ENCODE measurements around the gene DMXL1.
"Not testable (repeated sequence)": the region's sequence is repeated elsewhere in the genome, so short reads cannot be mapped to it uniquely, and the experiment has no call there.

The DMXL1 gene

DNA sequence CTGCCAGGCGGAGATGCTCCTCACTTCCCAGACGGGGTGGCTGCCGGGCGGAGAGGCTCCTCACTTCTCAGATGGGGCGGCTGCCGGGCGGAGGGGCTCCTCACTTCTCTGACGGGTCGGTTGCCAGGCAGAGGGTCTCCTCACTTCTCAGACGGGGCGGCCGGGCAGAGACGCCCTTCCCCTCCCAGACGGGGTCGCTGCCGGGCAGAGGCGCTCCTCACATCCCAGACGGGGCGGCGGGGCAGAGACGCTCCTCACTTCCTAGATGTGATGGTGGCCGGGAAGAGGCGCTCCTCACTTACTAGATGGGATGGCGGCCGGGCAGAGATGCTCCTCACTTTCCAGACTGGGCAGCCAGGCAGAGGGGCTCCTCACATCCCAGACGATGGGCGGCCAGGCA is 51.6 kb downstream of the DMXL1 start:
- DNase-seq (ENCODE audit: low spot score) = not testable (repeated sequence)

DNA sequence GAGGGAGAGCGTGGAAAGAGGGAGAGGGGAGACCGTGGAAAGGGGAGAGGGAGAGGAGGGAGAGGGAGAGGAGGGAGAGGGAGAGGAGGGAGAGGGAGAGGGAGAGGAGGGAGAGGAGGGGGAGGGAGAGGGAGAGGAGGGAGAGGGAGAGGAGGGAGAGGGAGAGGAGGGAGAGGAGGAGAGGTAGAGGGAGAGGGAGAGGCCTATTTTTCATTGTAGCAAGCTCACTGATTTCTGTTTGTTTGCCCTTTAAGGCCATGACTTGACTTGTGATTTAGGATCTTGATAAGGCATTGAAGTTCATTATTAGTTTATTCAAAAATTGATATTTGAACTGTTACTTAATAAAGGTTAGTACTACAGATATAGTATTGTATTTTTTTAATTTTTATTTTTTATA is 52.4 kb downstream of the DMXL1 start:
- DNase-seq (ENCODE audit: low spot score) = no peak

DNA sequence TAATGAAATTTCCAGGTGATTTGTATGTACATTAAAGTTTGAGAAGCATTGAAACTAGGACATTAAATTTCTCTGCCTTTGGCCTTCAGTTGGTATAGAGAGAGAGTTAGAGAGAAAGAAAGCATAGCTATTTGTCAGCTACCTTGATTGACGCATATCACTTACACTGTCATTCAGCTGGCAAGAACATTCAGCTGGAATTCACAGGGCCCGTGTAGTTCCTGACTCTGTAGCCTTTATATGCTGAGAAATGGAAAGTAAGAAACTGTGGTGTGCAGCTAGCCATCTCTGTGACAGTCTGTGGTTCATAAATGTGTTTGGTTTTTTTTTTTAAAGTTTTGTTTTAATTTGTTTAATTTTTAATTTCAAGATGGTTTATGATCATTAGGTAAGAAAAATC is 58.9 kb downstream of the DMXL1 start:
- DNase-seq (ENCODE audit: low spot score) = no peak

DNA sequence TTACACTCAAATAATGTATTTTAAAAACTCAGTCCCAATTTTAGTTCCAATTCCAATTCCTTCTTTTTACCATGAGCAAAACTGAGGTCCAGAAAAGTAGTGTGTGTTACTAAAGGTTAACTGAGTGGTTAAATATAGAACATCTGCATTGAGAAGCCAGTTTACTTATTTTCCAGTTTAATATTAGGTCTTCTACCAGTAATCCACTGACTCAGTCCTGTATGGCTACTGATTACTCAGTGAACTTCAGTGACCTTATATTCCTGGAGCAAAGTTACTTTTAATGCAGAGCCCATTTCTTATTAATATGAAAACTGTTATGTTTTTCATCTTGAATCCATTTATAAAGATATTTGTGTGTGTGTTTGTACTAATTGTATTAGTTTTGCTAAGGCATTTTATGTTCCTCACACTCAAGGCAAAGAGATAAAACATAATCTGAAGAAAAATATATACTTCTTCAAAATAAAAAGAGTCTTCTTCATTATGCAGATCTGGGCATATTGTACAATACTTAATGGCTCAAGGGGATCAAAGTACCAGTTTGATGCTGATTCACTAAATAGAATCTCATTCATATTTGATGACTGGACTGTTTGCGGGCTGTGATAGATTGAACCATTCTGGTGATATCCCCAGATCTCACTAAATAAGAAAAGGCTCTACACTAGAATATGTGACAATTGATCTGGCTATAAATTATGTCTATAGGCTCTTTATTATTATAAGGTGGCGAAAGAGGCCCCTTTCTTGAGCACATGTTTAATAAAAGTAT is 60.8 kb downstream of the DMXL1 start:
- no peak for DNase-seq (ENCODE audit: low spot score)

DNA sequence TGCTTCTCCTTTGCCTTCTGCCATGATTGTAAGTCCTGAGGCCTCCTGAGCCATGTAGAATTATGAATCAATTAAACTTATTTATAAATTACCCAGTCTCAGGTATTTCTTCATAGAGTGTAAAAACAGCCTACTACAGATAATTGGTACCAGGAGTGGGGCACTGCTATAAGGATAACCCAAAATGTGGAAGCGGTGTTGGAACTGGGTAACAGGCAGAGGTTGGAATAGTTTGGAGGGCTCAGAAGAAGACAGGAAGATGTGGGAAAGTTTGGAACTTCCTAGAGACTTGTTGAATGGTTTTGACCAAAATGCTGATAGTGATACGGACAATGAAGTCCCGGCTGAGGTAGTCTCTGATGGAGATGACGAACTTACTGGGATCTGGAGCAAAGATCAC is 64.9 kb downstream of the DMXL1 start:
- not testable (repeated sequence) for DNase-seq (ENCODE audit: low spot score)

DNA sequence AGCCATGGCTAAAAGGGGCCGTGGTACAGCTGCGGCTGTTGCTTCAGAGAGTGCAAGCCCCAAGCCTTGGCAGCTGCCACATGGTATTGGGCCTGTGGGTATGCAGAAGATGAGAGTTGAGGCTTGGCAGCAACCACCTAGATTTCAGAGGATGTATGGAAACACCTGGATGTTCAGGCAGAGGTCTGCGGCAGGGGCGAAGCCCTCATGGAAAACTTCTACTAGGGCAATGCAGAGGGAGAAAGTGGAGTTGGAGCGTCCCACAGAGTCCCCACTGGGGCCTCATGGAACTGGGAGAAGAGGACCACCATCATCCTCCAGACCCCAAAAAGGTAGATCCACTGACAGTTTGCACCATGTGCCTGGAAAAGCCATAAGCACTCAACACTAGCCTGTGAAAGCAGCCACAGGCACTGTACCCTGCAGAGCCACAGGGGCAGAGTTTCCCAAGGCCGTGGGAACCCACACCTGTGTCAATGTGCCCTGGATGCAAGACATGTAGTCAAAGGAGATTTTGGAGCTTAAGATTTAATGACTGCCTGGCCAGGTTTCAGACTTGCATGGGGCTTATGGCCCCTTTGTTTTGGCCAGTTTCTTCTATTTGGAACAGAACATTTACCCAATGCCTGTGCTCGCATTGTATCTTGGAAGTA is 65.9 kb downstream of the DMXL1 start:
- DNase-seq (ENCODE audit: low spot score) = no peak

DNA sequence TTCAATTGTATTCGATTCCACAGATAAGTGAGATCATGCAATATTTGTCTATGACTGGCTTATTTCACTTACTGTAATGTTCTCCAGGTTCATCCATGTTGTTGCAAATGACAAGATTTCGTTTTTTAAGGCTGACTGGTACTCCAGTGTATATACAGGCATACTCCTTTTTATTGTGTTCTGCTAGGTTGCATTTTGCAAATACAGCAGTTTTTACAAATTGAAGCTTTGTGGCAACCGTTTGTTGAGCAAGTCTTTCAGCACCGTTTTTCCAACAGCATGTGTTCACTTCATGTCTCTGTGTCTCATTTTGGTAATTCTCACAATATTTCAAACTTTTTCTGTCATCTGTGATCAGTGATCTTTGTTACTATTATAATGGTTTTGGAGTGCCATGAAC is 82.7 kb downstream of the DMXL1 start:
- no peak for DNase-seq (ENCODE audit: low spot score)

DNA sequence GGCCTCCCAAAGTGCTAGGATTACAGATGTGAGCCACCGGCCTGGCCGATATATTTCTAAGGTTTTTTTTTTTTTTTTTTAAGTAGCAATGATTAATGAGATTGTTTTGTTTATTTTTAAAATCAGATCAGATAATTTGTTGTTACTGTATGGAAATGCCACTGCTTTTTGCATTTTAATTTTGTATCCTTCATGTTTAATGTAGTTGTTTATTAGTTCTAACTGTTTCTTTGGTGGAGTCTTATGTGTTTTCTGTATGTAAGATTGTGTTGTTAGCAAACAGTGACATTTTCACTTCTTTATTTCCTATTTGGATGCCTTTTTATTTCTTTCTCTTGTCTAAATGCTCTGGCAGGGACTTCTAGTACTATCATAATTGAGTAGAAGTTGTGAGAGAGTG is 87.3 kb downstream of the DMXL1 start:
- DNase-seq (ENCODE audit: low spot score) = no peak

DNA sequence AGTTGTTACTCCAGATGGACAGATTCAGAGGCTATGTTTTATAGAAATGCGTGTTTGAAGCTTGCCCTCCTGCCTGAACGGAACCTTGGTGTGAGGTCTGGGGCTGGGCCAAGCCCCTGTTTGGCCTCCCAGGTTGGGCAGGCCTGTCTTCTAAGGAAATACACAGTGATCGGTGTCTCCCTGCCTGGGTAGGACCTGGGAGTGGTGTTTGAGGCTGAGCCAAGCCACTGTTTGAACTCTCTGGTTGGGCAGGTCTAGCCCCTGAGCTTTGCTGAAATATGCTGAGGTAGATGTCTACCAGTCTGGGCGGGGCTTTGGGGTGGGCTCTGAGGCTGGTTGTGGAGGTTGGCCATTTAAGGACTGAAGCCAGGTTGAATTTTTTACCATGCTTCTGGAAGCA is 90.5 kb downstream of the DMXL1 start:
- no peak for DNase-seq (ENCODE audit: low spot score)

DNA sequence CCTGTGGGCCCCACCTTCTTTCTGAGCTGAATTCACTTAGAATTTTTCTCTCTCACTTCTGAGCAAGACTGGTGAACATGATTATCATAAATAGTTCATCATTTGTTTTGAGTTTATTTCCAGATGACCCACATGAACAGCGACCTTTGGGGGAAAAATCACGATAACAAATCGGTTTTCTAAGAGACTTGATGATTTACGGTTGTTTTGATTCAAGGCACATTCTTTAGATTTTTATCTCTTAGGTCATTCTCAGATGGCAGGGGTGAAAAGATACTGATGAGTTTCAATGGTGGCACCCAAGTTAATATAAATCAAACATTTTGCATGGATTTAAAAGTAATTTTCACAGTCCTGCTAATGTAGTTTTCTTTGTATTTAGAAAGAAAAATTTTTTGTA is 95.1 kb downstream of the DMXL1 start:
- no peak for DNase-seq (ENCODE audit: low spot score)

DNA sequence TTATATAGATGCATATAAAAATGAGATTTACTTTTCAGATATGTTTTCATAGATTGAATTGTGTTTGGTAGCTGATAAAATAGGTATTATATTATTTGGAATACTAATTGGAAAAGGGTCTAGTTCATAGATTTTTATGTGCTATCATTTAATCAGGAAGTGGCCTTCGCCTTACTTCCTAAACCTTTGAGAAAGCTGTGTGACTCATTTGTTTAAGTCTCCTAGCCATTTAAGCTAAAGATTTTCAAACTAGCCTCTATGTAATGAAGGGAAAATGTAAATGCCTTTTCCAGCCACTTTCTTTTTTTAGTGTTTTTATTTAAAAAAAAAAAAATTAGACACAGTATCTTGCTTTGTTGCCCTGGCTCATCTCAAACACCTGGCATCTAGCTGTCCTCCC is 97.5 kb downstream of the DMXL1 start:
- DNase-seq (ENCODE audit: low spot score) = peak; percentile 11

DNA sequence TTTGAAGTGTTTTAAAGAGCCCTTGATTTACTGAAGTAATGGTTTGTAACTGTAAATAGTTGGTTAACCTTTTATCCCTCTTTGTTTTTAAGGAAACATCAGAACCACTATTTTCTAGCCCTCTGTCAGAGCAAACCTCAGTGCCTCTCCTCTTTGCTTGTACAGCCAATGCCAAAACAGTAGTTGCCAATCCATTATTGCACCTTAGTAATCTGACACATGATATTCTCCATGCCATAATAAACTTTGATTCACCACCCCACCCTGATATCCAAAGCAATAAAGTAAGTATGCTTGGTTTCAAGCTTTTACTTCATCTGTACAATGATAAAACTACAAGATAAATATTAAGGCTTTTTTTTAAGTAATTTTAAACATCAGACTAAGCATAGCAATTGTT is 100.8 kb downstream of the DMXL1 start:
- no peak for DNase-seq (ENCODE audit: low spot score)

DNA sequence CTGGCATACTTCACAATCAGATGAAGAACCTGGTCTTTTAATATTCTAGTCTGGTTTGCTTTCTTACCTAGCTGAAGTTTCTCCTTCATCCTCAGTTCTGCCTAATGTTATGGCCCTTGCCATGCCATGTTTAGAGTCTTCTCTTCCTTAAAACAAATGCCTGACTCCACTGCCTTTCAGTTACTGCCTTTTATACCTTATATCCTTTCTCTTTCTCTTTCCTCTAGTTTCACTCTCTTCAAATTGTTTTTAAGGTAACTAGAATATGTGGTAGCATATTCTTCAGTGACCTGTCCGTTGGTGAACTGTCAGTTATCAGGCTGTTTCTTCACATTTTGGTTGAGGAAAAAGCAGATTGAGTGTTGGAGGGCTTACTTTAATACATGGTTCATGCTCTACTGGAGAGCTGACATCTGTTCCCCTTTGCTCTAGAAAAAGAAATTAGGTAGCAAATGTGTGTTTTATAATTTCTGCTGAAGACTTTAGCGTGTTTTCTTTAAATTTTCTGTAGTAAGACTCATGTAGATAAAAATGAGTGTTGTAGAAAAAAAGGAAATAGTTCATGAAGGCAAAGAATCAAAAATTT is 103.8 kb downstream of the DMXL1 start:
- no peak for DNase-seq (ENCODE audit: low spot score)

DNA sequence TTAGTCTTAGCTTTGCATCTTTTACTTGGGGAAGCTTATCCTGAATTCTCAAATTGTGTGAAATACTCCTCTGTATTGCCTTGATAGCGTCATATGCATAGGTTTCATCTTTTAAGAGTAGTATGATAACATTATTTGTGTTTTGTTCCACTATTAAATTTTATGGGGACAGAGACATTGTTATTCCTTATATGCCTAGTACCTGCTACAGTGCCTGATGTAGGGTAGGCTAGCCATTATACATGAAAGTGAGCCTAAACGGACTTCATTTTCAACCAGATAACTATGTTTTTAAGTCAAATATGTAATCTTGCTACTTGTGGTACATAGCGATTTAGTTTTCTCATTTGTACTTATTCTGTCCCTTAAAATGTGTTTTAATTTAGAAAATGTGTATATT is 105.9 kb downstream of the DMXL1 start:
- no peak for DNase-seq (ENCODE audit: low spot score)

DNA sequence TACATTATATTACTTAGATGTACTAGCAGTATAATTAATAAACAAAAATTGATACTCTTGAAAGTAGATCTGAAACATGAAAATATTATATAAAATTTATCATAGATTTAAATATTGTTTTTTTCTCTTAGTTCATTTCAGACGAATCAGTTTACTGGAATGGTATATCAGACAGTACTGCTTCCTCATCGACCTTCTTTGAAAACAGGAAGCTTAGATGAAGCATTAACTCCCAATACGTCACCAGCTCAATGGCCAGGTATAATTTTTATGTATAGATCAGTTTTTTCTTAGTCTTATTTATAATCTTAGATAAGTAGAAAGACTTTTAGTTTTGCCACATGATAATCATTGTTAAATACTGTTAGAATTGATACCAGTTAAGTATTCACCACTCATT is 106.3 kb downstream of the DMXL1 start:
- DNase-seq (ENCODE audit: low spot score) = no peak

DNA sequence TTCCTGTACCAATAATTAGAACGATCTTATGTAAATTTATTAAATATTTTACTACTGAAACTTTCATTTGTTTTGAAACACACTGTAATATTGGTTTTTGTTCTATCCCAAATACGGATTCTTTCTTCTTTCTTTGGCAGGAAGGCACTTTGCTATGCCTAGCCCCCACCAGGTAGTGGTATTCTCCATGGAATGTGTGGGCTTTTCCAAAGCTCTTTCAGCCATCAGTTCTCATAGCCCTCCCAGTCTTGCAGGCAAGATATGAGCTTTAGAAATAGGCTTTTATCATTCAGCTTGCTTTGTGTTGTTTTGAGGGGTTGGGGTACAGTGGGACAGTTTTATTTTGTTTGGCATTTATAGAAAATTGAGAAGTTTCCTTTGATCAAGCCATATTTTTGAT is 107.5 kb downstream of the DMXL1 start:
- DNase-seq (ENCODE audit: low spot score) = no peak

DNA sequence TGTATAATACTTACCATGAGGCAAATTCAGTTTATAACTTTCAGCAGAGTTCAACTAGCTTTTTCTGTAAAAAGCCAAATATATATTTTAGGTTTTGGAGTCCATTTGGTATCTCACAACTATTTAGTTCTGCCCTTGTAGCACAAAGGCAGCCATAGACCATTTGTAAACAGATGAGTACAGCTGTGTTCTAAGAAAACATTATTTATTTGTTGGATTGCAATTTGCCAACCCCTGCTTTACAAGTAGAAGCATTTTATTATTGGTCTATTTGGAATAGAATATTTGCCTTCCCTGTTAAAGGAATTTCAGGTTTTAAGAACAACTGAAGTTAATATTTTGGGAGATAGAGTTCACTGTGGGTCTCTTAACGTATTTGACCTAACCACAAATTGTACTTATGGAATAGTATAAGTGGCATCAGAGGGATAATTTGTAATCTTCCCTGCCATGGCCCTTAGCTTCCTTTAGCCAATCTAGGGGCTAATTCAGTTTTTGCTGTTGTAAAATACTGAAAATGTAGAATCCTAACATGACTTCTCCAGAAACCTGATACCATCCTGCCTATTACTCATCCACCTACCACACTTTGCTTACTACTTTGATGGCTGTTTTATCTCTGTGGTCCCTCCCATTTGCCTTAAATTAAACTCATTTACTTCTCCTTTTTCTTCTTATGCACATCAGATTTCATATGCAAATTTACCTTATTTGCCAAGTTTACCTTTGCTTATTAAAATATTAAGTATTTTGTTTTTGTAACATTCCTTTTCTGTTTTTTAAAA is 109.2 kb downstream of the DMXL1 start:
- no peak for DNase-seq (ENCODE audit: low spot score)

DNA sequence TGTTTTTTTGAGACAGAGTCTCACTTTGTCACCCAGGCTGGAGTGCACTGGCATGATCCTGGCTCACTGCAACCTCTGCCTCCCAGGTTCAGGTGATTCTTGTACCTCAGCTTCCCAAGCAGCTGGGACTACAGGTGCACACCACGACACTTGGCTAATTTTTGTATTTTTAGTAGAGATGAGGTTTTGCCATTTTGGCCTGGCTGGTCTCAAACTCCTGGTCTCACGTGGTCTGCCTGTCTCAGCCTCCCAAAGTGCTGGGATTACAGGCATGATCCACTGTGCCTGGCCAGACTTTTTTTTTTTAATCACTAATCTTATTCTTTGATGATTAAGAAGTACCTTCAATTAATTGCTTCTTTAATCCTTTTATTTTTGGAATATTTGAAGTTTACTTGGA is 114.6 kb downstream of the DMXL1 start:
- not testable (repeated sequence) for DNase-seq (ENCODE audit: low spot score)

DNA sequence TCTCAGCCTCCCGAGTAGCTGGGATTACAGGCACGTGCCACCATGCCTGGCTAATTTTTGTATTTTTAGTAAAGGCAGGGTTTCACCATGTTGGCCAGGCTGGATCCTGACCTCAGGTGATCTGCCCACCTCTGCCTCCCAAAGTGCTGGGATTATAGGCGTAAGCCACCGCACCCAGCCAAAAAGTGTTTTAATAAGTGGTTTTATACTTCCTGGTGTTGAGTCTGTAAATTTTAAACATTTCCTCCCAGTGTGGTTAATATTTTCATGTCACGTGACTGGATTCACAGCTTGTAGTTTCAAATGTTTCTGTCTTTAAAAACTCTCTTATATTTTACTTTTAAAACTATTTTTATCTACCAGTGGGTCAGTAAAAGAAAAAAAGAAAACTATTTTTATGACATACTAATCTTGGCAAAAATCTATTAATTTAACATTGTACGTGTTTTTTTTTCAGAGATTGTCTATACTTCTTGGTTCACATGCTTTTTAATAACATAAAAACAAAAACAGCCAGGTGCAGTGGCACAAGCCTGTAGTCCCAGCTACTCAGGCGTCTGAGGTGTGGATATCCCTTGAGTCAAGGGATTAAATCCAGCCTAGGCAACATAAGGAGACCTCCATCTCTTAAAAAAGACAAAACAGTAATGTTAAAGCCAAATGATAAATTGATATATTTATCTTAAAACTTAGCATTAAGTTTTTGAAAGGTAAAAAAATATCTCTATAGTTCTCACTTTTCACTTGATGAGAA is 117.1 kb downstream of the DMXL1 start:
- DNase-seq (ENCODE audit: low spot score) = no peak

DNA sequence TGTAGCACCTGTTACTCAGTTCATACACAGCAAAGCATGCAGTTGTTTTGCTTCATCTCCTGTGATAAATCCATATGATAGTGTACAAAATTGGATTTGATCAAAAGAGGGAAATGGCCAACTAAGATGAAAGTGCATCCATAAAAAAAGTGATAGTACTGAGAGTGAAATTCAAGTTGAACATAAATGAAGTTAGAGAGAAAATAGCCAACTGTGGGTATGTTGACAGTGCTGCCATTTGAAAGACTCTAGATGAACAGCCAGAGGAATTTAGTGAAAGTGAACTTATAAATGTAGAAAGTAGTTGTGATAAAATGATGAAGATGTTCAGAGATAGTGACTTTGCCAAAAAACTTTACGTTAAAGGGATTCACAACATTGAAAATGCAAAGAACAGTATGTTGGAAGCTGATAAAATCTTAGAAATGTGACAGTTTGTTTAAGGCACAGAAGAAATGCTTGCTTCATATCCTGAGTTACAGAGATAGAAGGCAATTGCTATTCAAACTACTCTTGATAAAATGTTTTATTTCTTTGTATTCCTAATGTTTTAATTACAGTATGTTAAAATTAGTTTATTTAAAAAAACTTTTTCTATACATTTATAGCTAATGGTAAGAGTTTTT is 119.7 kb downstream of the DMXL1 start:
- DNase-seq (ENCODE audit: low spot score) = no peak

DNA sequence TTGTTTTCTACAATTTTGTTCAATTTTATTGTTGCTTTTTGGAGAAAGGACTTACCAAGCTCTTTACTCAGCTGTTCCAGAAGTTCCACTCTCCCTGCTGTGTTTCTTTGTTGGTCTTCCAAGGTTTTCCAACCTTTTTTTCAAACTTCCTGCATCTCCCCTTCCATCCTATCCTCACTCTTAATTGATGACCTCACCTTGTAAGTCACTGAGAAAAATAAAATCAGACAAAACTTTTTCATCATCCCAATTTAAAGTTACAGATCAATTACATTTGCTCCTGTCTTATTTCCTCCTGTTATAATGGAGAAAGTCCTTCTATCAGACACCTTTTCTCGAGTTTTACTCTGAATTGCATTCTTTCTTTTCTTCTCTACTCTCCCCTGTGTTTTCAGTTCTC is 121.1 kb downstream of the DMXL1 start:
- no peak for DNase-seq (ENCODE audit: low spot score)

DNA sequence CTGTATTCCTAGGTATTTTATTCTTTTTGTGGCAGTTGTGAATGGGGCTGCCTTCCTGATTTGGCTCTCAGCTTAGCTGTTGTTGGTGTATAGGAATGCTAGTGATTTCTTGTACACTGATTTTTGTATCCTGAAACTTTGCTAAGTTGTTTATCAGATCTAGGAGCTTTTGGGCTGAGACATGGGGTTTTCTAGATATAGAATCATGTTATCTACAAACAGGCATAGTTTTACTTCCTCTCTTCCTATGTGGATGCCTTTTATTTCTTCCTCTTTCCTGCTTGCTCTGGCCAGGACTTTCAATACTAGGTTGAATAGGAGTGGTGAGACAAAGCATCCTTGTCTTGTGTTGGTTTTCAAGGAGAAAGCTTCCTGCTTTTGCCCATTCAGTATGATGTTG is 129.9 kb downstream of the DMXL1 start:
- DNase-seq (ENCODE audit: low spot score) = no peak

All from kidney capillary endothelial cell (primary cell).